ENCODE measurements around the gene CARMIL1. TPM values are rescaled to one million over a fixed set of nuclear protein-coding genes. Genes with fewer than 3 reads are reported as not detected.
A peak's percentile ranks its signal among the peaks of the same experiment; 100 is the strongest.

CARMIL1 gene
- total and polyA plus RNA-seq, 4 donors, result 22.9 to 41.0 (median 38.4) TPM

DNA sequence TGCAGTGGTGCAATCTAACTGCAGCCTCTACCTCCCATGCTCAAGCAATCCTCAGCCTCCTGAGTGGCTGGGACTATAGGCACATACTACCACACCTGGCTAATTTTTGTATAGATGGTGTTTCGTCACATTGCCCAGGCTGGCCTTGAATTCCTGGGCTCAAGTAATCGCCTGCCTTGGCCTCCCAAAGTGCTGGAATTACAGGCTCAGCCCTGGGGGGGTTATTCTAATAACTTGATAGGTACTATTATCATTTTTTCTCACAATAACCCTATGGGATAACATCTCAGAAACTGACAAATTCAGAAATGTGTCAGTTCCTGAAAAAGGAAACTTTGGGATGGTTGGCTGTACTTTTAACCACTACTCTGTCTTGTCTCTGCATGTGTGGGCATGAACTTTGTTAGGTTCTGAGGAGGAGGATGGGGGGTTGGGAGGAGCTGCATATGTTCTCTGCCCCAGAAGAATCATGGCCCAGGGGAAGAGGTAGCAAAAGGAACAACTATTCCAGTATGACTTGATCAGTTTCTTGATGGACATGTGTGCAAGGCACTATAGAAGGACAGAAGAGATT lies 169.9 kb downstream of the CARMIL1 start:
- Histone ChIP-seq H3K27me3 (ENCODE audit: control insufficient read depth, insufficient read depth, low read length) (no peaks in the 10 kb centered on the region), H3K9me3 (ENCODE audit: control insufficient read depth, insufficient read depth, low read length) (peaks cover 3% of the 10 kb centered on the region), H3K27ac (ENCODE audit: low read depth, low read length) (no peak overlapping the region), H3K36me3 (ENCODE audit: control insufficient read depth, insufficient read depth, low read length) (peaks cover 2% of the 10 kb centered on the region), H3K4me3 (ENCODE audit: low read depth, low read length) (no peak overlapping the region), H3K4me1 (ENCODE audit: control insufficient read depth, insufficient read depth, low read length) (no peaks in the 10 kb centered on the region)
- DNase-seq (ENCODE audit: low read depth in 4 of 6, low spot score in 6 of 6), result no peak
- WGBS (ENCODE audit: insufficient coverage), result no CpG with 5 or more reads among the region's 2 CpGs

DNA sequence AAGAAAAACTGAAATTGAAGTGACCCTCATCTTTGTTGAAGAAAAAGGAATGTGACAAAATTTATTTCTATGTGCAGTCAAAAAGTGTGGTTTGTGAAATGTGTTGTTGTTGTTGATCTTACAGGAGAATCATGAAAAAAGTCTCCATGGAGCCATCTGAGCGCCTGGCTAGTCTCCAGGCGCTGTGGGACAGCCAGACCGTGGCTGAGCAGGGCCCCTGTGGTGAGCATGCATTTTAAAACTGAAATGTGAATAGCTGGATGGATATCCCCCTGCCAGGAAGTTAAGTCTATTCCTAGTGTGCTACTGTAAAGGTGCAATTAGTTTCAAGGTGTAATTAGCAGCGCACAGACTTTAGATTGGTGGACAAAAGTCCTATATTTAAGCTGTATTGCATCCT lies 170.6 kb downstream of the CARMIL1 start:
- Histone ChIP-seq H3K4me3 (ENCODE audit: low read depth, low read length) (no peak overlapping the region), H3K4me1 (ENCODE audit: control insufficient read depth, insufficient read depth, low read length) (no peaks in the 10 kb centered on the region), H3K27me3 (ENCODE audit: control insufficient read depth, insufficient read depth, low read length) (no peaks in the 10 kb centered on the region), H3K27ac (ENCODE audit: low read depth, low read length) (no peak overlapping the region), H3K36me3 (ENCODE audit: control insufficient read depth, insufficient read depth, low read length) (peaks cover 2% of the 10 kb centered on the region), H3K9me3 (ENCODE audit: control insufficient read depth, insufficient read depth, low read length) (peaks cover 3% of the 10 kb centered on the region)
- peak; percentile 15 to 81 (median 34) for DNase-seq (ENCODE audit: low read depth in 4 of 6, low spot score in 6 of 6)
- 25% methylated on average over 3 of the region's 4 CpGs for WGBS (ENCODE audit: insufficient coverage)

- Histone ChIP-seq H3K27ac (ENCODE audit: low read depth, low read length) (no peak overlapping the region), H3K36me3 (ENCODE audit: control insufficient read depth, insufficient read depth, low read length) (peaks cover 2% of the 10 kb centered on the region), H3K27me3 (ENCODE audit: control insufficient read depth, insufficient read depth, low read length) (no peaks in the 10 kb centered on the region)
Measured at GRCh38 chr6:25450469-25451198, 171.5 kb downstream of the CARMIL1 start.

GRCh38 chr6:25452031-25452430 lies 172.9 kb downstream of the CARMIL1 start:
- Histone ChIP-seq H3K4me3 (ENCODE audit: low read depth, low read length) (no peak overlapping the region), H3K36me3 (ENCODE audit: control insufficient read depth, insufficient read depth, low read length) (peaks cover 2% of the 10 kb centered on the region), H3K4me1 (ENCODE audit: control insufficient read depth, insufficient read depth, low read length) (no peaks in the 10 kb centered on the region), H3K9me3 (ENCODE audit: control insufficient read depth, insufficient read depth, low read length) (no peaks in the 10 kb centered on the region), H3K27me3 (ENCODE audit: control insufficient read depth, insufficient read depth, low read length) (no peaks in the 10 kb centered on the region), H3K27ac (ENCODE audit: low read depth, low read length) (no peak overlapping the region)
- 80% methylated on average over 1 of the region's 3 CpGs for WGBS (ENCODE audit: insufficient coverage)
- no peak for DNase-seq (ENCODE audit: low read depth in 4 of 6, low spot score in 6 of 6)

More at GRCh38 chr6:25450469-25451198, 171.5 kb downstream of the CARMIL1 start:
- no peak for DNase-seq (ENCODE audit: low read depth in 4 of 6, low spot score in 6 of 6)
- H3K9me3 ChIP-seq (ENCODE audit: control insufficient read depth, insufficient read depth, low read length), result peaks cover 3% of the 10 kb centered on the region
- H3K4me3 ChIP-seq (ENCODE audit: low read depth, low read length), result no peak overlapping the region
- H3K4me1 ChIP-seq (ENCODE audit: control insufficient read depth, insufficient read depth, low read length), result no peaks in the 10 kb centered on the region

GRCh38 chr6:25453288-25453687 lies 174.1 kb downstream of the CARMIL1 start:
- Histone ChIP-seq H3K36me3 (ENCODE audit: control insufficient read depth, insufficient read depth, low read length) (no peaks in the 10 kb centered on the region), H3K4me1 (ENCODE audit: control insufficient read depth, insufficient read depth, low read length) (no peaks in the 10 kb centered on the region), H3K9me3 (ENCODE audit: control insufficient read depth, insufficient read depth, low read length) (no peaks in the 10 kb centered on the region), H3K27ac (ENCODE audit: low read depth, low read length) (no peak overlapping the region), H3K4me3 (ENCODE audit: low read depth, low read length) (no peak overlapping the region), H3K27me3 (ENCODE audit: control insufficient read depth, insufficient read depth, low read length) (no peaks in the 10 kb centered on the region)
- DNase-seq (ENCODE audit: low read depth in 4 of 6, low spot score in 6 of 6), result no peak
- no CpG with 5 or more reads among the region's 2 CpGs for WGBS (ENCODE audit: insufficient coverage)

- Histone ChIP-seq H3K27ac (ENCODE audit: low read depth, low read length) (no peak overlapping the region), H3K9me3 (ENCODE audit: control insufficient read depth, insufficient read depth, low read length) (no peaks in the 10 kb centered on the region), H3K4me3 (ENCODE audit: low read depth, low read length) (no peak overlapping the region), H3K36me3 (ENCODE audit: control insufficient read depth, insufficient read depth, low read length) (no peaks in the 10 kb centered on the region), H3K4me1 (ENCODE audit: control insufficient read depth, insufficient read depth, low read length) (no peaks in the 10 kb centered on the region), H3K27me3 (ENCODE audit: control insufficient read depth, insufficient read depth, low read length) (no peaks in the 10 kb centered on the region)
- no CpG with 5 or more reads among the region's 1 CpG for WGBS (ENCODE audit: insufficient coverage)
- no peak for DNase-seq (ENCODE audit: low read depth in 4 of 6, low spot score in 6 of 6)
Measured at GRCh38 chr6:25454136-25454535, 175.0 kb downstream of the CARMIL1 start.

DNA sequence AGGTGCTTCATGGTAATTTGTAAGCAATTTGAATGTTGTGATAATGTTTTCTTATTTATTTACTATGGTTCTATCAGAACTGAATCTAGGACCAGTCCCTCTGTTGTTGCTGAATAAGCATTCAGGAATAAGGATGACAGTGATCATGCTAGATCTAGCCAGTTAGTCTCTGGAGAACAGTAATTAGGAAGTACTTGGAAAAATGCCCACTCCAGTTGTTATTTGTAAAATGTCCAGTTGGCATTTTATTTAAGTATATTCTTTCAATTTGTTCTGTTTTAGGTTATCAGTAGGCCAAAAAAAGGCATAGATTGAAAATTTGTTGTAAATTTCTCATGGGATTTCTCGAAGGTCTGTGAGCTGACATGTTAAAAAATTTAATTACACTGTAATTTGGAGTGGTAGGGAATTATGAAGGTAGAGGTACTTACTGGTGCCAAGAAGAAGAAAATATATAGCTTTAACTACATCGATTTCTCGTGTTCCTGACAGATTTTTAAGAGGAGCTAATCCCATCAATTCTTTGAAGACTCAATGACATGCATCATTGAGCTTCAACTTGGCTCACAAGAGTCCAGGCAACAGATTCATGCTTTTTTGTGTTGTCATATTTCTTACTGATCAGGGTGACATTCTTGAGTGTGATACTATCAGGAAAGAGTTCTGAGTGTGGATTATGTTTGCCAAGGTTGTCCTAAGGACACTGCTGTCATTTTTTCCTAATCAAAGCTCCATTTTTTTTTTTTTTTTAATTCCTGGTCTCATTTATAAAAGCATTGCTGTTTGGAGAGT lies 177.3 kb downstream of the CARMIL1 start:
- DNase-seq (ENCODE audit: low read depth in 4 of 6, low spot score in 6 of 6), result peak in 1 of 6 donors; percentile 47
- Histone ChIP-seq H3K4me1 (ENCODE audit: control insufficient read depth, insufficient read depth, low read length) (no peaks in the 10 kb centered on the region), H3K4me3 (ENCODE audit: low read depth, low read length) (no peak overlapping the region), H3K27ac (ENCODE audit: low read depth, low read length) (no peak overlapping the region), H3K36me3 (ENCODE audit: control insufficient read depth, insufficient read depth, low read length) (no peaks in the 10 kb centered on the region), H3K9me3 (ENCODE audit: control insufficient read depth, insufficient read depth, low read length) (no peaks in the 10 kb centered on the region), H3K27me3 (ENCODE audit: control insufficient read depth, insufficient read depth, low read length) (no peaks in the 10 kb centered on the region)
- no CpG with 5 or more reads among the region's 3 CpGs for WGBS (ENCODE audit: insufficient coverage)

DNA sequence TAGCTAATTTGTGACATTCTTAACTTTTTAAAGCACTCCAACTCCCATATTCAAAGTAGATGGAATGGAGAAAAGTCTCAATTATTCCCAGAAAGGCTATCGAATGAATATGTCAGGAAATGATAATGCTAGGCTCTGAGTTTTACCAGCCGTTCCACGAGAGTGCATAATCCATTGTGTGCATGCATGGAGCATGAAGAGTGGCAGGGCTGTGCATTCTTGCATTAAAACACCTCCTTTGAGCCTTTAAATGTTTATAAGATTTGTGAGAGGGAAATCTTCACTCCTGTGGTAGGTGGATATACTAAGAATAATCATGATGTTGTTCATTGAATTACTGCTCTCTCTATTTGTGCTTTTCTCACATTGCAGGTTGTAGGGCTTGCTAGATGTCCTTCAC lies 178.3 kb downstream of the CARMIL1 start:
- 29% methylated on average over 2 of the region's 3 CpGs for WGBS (ENCODE audit: insufficient coverage)
- Histone ChIP-seq H3K4me1 (ENCODE audit: control insufficient read depth, insufficient read depth, low read length) (no peaks in the 10 kb centered on the region), H3K9me3 (ENCODE audit: control insufficient read depth, insufficient read depth, low read length) (no peaks in the 10 kb centered on the region), H3K36me3 (ENCODE audit: control insufficient read depth, insufficient read depth, low read length) (no peaks in the 10 kb centered on the region), H3K4me3 (ENCODE audit: low read depth, low read length) (no peak overlapping the region), H3K27ac (ENCODE audit: low read depth, low read length) (no peak overlapping the region), H3K27me3 (ENCODE audit: control insufficient read depth, insufficient read depth, low read length) (no peaks in the 10 kb centered on the region)
- peak in 1 of 6 donors; percentile 36 for DNase-seq (ENCODE audit: low read depth in 4 of 6, low spot score in 6 of 6)

DNA sequence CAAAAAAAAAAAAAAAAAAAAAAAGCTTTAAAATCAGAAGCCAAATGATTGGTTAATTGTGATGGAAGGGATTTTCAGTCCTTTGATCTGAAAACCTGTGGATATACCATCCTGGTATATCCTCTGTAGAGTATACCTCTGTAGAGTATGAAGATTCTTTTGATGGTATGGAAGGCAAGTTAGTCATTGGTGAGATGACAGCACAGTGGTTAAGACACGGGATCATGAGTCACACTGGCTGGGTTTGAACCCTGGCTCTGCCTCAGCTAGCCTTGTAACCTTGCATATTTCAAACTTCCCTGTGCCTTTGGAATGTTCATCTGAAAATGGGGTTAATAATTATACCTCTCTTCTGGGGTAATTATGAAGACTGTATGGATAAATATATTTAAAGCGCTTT lies 179.3 kb downstream of the CARMIL1 start:
- Histone ChIP-seq H3K27me3 (ENCODE audit: control insufficient read depth, insufficient read depth, low read length) (no peaks in the 10 kb centered on the region), H3K27ac (ENCODE audit: low read depth, low read length) (no peak overlapping the region), H3K9me3 (ENCODE audit: control insufficient read depth, insufficient read depth, low read length) (no peaks in the 10 kb centered on the region), H3K36me3 (ENCODE audit: control insufficient read depth, insufficient read depth, low read length) (no peaks in the 10 kb centered on the region), H3K4me1 (ENCODE audit: control insufficient read depth, insufficient read depth, low read length) (no peaks in the 10 kb centered on the region), H3K4me3 (ENCODE audit: low read depth, low read length) (no peak overlapping the region)
- no CpG with 5 or more reads among the region's 2 CpGs for WGBS (ENCODE audit: insufficient coverage)
- DNase-seq (ENCODE audit: low read depth in 4 of 6, low spot score in 6 of 6), result no peak
